ENCODE measurements around the gene RBL1.

RBL1 gene

GRCh38 chr20:37111926-37112455 is 16.2 kb upstream of the RBL1 start:
- Histone ChIP-seq H3K4me2 (ENCODE audit: low read length, poor library complexity, severe bottlenecking) (no peak overlapping the region), H3K9me3 (ENCODE audit: control insufficient read depth, low read length) (no peaks in the 10 kb centered on the region), H3K14ac (ENCODE audit: low read length in 2 of 2) (no peak overlapping the region), H3K4me1 (ENCODE audit: control insufficient read depth, insufficient read depth, low read depth, low read length) (no peaks in the 10 kb centered on the region), H3K4ac (ENCODE audit: low read depth in 1 of 2, low read length in 2 of 2) (no peak overlapping the region), H2AK5ac (ENCODE audit: low read length, severe bottlenecking) (no peak overlapping the region), H3K23ac (ENCODE audit: low read length in 2 of 2) (no peak overlapping the region), H2BK5ac (ENCODE audit: low read depth, low read length, poor library complexity, severe bottlenecking) (no peak overlapping the region), H3K9ac (ENCODE audit: low read length) (no peak overlapping the region), H4K91ac (ENCODE audit: low read length) (no peak overlapping the region), H3K36me3 (ENCODE audit: control insufficient read depth in 1 of 2, insufficient read depth in 2 of 2, low read depth in 1 of 2, low read length in 2 of 2) (no peaks in the 10 kb centered on the region), H2BK12ac (ENCODE audit: low read length in 2 of 2) (no peak overlapping the region), H3K27me3 (ENCODE audit: control insufficient read depth in 1 of 2, insufficient read depth in 1 of 2, low read length in 2 of 2) (no peaks in the 10 kb centered on the region), H3K79me1 (replicated peaks; ENCODE audit: low read length, poor library complexity, severe bottlenecking) (no peaks in the 10 kb centered on the region), H2BK15ac (ENCODE audit: low read depth, poor library complexity, severe bottlenecking) (no peak overlapping the region), H2BK120ac (ENCODE audit: low read depth, low read length) (no peak overlapping the region), H4K8ac (ENCODE audit: low read length) (no peak overlapping the region), H3K18ac (ENCODE audit: low read depth in 1 of 2, low read length in 2 of 2) (peak overlapping the region in 1 of 2 experiments; percentile 18), H3K4me3 (ENCODE audit: insufficient read depth in 1 of 2, low read depth in 1 of 2, low read length in 2 of 2) (no peak overlapping the region), H2AFZ (ENCODE audit: low read depth, low read length) (no peak overlapping the region), H3K27ac (ENCODE audit: low read length, poor library complexity, severe bottlenecking) (no peak overlapping the region)
- WGBS, result 100% methylated on average over 1 of the region's 2 CpGs
- DNase-seq, result no peak

GRCh38 chr20:37108676-37109075 is 12.9 kb upstream of the RBL1 start:
- no peak overlapping the region for H2BK15ac ChIP-seq (ENCODE audit: low read depth, poor library complexity, severe bottlenecking)
- H2AK5ac ChIP-seq (ENCODE audit: low read length, severe bottlenecking), result no peak overlapping the region
- H2BK12ac ChIP-seq (ENCODE audit: low read length in 2 of 2), result no peak overlapping the region
- H3K9me3 ChIP-seq (ENCODE audit: control insufficient read depth, low read length), result no peaks in the 10 kb centered on the region
- H2BK5ac ChIP-seq (ENCODE audit: low read depth, low read length, poor library complexity, severe bottlenecking), result no peak overlapping the region
- no peak overlapping the region for H3K9ac ChIP-seq (ENCODE audit: low read length)
- H2AFZ ChIP-seq (ENCODE audit: low read depth, low read length), result no peak overlapping the region
- no peaks in the 10 kb centered on the region for H3K27me3 ChIP-seq (ENCODE audit: control insufficient read depth in 1 of 2, insufficient read depth in 1 of 2, low read length in 2 of 2)
- H3K4me2 ChIP-seq (ENCODE audit: low read length, poor library complexity, severe bottlenecking), result no peak overlapping the region
- H4K8ac ChIP-seq (ENCODE audit: low read length), result no peak overlapping the region
- DNase-seq, result no peak
- no peak overlapping the region for H3K18ac ChIP-seq (ENCODE audit: low read depth in 1 of 2, low read length in 2 of 2)
- H3K79me1 ChIP-seq (replicated peaks; ENCODE audit: low read length, poor library complexity, severe bottlenecking), result no peaks in the 10 kb centered on the region
- H3K4me3 ChIP-seq (ENCODE audit: insufficient read depth in 1 of 2, low read depth in 1 of 2, low read length in 2 of 2), result no peak overlapping the region
- no peak overlapping the region for H2BK120ac ChIP-seq (ENCODE audit: low read depth, low read length)
- no peak overlapping the region for H3K27ac ChIP-seq (ENCODE audit: low read length, poor library complexity, severe bottlenecking)
- no peaks in the 10 kb centered on the region for H3K36me3 ChIP-seq (ENCODE audit: control insufficient read depth in 1 of 2, insufficient read depth in 2 of 2, low read depth in 1 of 2, low read length in 2 of 2)
- H3K4ac ChIP-seq (ENCODE audit: low read depth in 1 of 2, low read length in 2 of 2), result no peak overlapping the region
- no peak overlapping the region for H3K14ac ChIP-seq (ENCODE audit: low read length in 2 of 2)
- WGBS, result 71% methylated on average over 4 of the region's 4 CpGs
- H4K91ac ChIP-seq (ENCODE audit: low read length), result no peak overlapping the region
- no peak overlapping the region for H3K23ac ChIP-seq (ENCODE audit: low read length in 2 of 2)
- H3K4me1 ChIP-seq (ENCODE audit: control insufficient read depth, insufficient read depth, low read depth, low read length), result no peaks in the 10 kb centered on the region

DNA sequence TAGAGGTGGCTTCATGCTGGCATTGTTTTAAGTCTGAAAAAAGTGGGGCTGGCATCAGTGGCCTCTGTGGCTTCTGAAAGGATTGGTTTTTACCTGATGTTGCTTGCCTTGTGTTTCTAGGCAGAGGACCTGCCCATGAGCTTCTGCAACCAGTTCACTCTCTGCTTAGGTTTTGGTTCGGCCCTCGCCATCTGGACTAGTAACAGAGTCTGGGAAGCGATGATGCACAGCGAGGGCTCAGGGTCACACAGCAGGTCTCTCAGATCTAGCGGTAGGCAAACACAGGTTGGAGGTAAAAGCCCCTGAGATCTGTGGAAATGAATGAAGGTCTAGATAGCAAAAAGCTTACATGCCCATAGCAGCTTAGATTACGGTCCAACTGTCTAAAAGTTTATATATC is 6.8 kb upstream of the RBL1 start:
- Histone ChIP-seq H3K79me1 (replicated peaks; ENCODE audit: low read length, poor library complexity, severe bottlenecking) (no peaks in the 10 kb centered on the region), H3K4ac (ENCODE audit: low read depth in 1 of 2, low read length in 2 of 2) (no peak overlapping the region), H2BK120ac (ENCODE audit: low read depth, low read length) (no peak overlapping the region), H2BK5ac (ENCODE audit: low read depth, low read length, poor library complexity, severe bottlenecking) (no peak overlapping the region), H4K8ac (ENCODE audit: low read length) (no peak overlapping the region), H3K18ac (ENCODE audit: low read depth in 1 of 2, low read length in 2 of 2) (no peak overlapping the region), H3K4me2 (ENCODE audit: low read length, poor library complexity, severe bottlenecking) (no peak overlapping the region), H3K4me1 (ENCODE audit: control insufficient read depth, insufficient read depth, low read depth, low read length) (peaks cover 4% of the 10 kb centered on the region), H4K91ac (ENCODE audit: low read length) (no peak overlapping the region), H3K36me3 (ENCODE audit: control insufficient read depth in 1 of 2, insufficient read depth in 2 of 2, low read depth in 1 of 2, low read length in 2 of 2) (no peaks in the 10 kb centered on the region), H2BK12ac (ENCODE audit: low read length in 2 of 2) (no peak overlapping the region), H3K4me3 (ENCODE audit: insufficient read depth in 1 of 2, low read depth in 1 of 2, low read length in 2 of 2) (no peak overlapping the region), H2BK15ac (ENCODE audit: low read depth, poor library complexity, severe bottlenecking) (no peak overlapping the region), H3K23ac (ENCODE audit: low read length in 2 of 2) (no peak overlapping the region), H3K27ac (ENCODE audit: low read length, poor library complexity, severe bottlenecking) (no peak overlapping the region), H3K27me3 (ENCODE audit: control insufficient read depth in 1 of 2, insufficient read depth in 1 of 2, low read length in 2 of 2) (no peaks in the 10 kb centered on the region), H3K9ac (ENCODE audit: low read length) (no peak overlapping the region), H2AFZ (ENCODE audit: low read depth, low read length) (no peak overlapping the region), H3K9me3 (ENCODE audit: control insufficient read depth, low read length) (no peaks in the 10 kb centered on the region), H2AK5ac (ENCODE audit: low read length, severe bottlenecking) (no peak overlapping the region), H3K14ac (ENCODE audit: low read length in 2 of 2) (no peak overlapping the region)
- WGBS, result 98% methylated on average over 6 of the region's 6 CpGs
- no peak for DNase-seq

GRCh38 chr20:37096415-37097041 is 731 bp upstream of the RBL1 start:
- Histone ChIP-seq H2AFZ (ENCODE audit: low read depth, low read length) (peak overlapping the region; percentile 98), H2BK12ac (ENCODE audit: low read length in 2 of 2) (no peak overlapping the region), H3K23ac (ENCODE audit: low read length in 2 of 2) (no peak overlapping the region), H3K4me2 (ENCODE audit: low read length, poor library complexity, severe bottlenecking) (peak overlapping the region; percentile 97), H3K4me3 (ENCODE audit: insufficient read depth in 1 of 2, low read depth in 1 of 2, low read length in 2 of 2) (peak overlapping the region; percentile 94 to 96), H4K8ac (ENCODE audit: low read length) (peak overlapping the region; percentile 96), H3K27me3 (ENCODE audit: control insufficient read depth in 1 of 2, insufficient read depth in 1 of 2, low read length in 2 of 2) (no peaks in the 10 kb centered on the region), H3K14ac (ENCODE audit: low read length in 2 of 2) (no peak overlapping the region), H3K9ac (ENCODE audit: low read length) (peak overlapping the region; percentile 91), H2BK5ac (ENCODE audit: low read depth, low read length, poor library complexity, severe bottlenecking) (no peak overlapping the region), H2BK15ac (ENCODE audit: low read depth, poor library complexity, severe bottlenecking) (peak overlapping the region; percentile 82), H3K36me3 (ENCODE audit: control insufficient read depth in 1 of 2, insufficient read depth in 2 of 2, low read depth in 1 of 2, low read length in 2 of 2) (no peaks in the 10 kb centered on the region), H3K27ac (ENCODE audit: low read length, poor library complexity, severe bottlenecking) (no peak overlapping the region), H3K18ac (ENCODE audit: low read depth in 1 of 2, low read length in 2 of 2) (no peak overlapping the region), H2AK5ac (ENCODE audit: low read length, severe bottlenecking) (no peak overlapping the region), H2BK120ac (ENCODE audit: low read depth, low read length) (no peak overlapping the region), H3K79me1 (replicated peaks; ENCODE audit: low read length, poor library complexity, severe bottlenecking) (peaks cover 19% of the 10 kb centered on the region), H3K9me3 (ENCODE audit: control insufficient read depth, low read length) (no peaks in the 10 kb centered on the region), H3K4me1 (ENCODE audit: control insufficient read depth, insufficient read depth, low read depth, low read length) (peaks cover 5% of the 10 kb centered on the region), H4K91ac (ENCODE audit: low read length) (no peak overlapping the region), H3K4ac (ENCODE audit: low read depth in 1 of 2, low read length in 2 of 2) (peak overlapping the region in 1 of 2 experiments; percentile 55)
- WGBS, result 84% methylated on average over 11 of the region's 11 CpGs
- DNase-seq, result no peak

Data from mesenchymal stem cell (in vitro differentiated cells and primary cell).